Measurements from ENCODE around the gene FLNB. TPM values are rescaled to one million over a fixed set of nuclear protein-coding genes. Genes with fewer than 3 reads are reported as not detected.

The FLNB gene
- total RNA-seq, 1 experiment from 2014 or later, result 83.4 TPM

GRCh38 chr3:58188921-58189451 lies 180.8 kb downstream of the FLNB start:
- H3K9ac ChIP-seq (ENCODE audit: extremely low read depth, insufficient read length, low read length), result no peak overlapping the region
- H2BK20ac ChIP-seq (ENCODE audit: low read depth, low read length, poor library complexity, severe bottlenecking), result no peak overlapping the region
- no peak overlapping the region for H2AFZ ChIP-seq (ENCODE audit: low read length)
- no peak overlapping the region for H2BK15ac ChIP-seq (ENCODE audit: low read depth, low read length)
- no peak overlapping the region for H3T11ph ChIP-seq (ENCODE audit: low read length)
- H3K18ac ChIP-seq (ENCODE audit: insufficient read length, low read depth, low read length), result no peak overlapping the region
- DNase-seq, result no peak
- no peaks in the 10 kb centered on the region for H4K20me1 ChIP-seq (ENCODE audit: control insufficient read depth, insufficient read depth, insufficient read length)
- no peak overlapping the region for H2BK12ac ChIP-seq (ENCODE audit: insufficient read length, low read depth, low read length)
- H3K27ac ChIP-seq (ENCODE audit: insufficient read length, low read depth, low read length), result no peak overlapping the region
- no peak overlapping the region for H3K4me2 ChIP-seq (ENCODE audit: insufficient read depth, insufficient read length, low read length)
- Mint-ChIP-seq H3K4me1 (peaks cover 10 to 11% of the 10 kb centered on the region in 2 experiments), H3K27ac (no peak overlapping the region; a peak in 1 of 7 replicates), H3K36me3 (ENCODE audit: insufficient read depth in 1 of 3, low read depth in 3 of 3) (no peaks in the 10 kb centered on the region), H3K9me3 (no peaks in the 10 kb centered on the region), H3K27me3 (ENCODE audit: low read depth) (peaks cover 4% of the 10 kb centered on the region; the same call in 1 of the 2 replicates), H3K4me3 (no peak overlapping the region)
- no peaks in the 10 kb centered on the region for H3K27me3 ChIP-seq (ENCODE audit: insufficient read depth, low read length)
- H2AK5ac ChIP-seq (ENCODE audit: insufficient read length, low read length), result no peak overlapping the region
- no peaks in the 10 kb centered on the region for H3K79me2 ChIP-seq (ENCODE audit: insufficient read depth, low read length)
- H4K8ac ChIP-seq (replicated peaks; ENCODE audit: insufficient read length, low read depth, low read length), result no peak overlapping the region
- H3K14ac ChIP-seq (ENCODE audit: insufficient read depth, low read length), result no peak overlapping the region
- no peak overlapping the region for H4K5ac ChIP-seq (ENCODE audit: insufficient read length, low read depth, low read length)
- no CpG with 5 or more reads among the region's 10 CpGs for WGBS (ENCODE audit: extremely low coverage, insufficient read length, low lambda C conversion rate)
- no peaks in the 10 kb centered on the region for H3K23me2 ChIP-seq (ENCODE audit: insufficient read length, low read depth, low read length, poor library complexity, severe bottlenecking)
- H3K4ac ChIP-seq (ENCODE audit: low read depth, low read length), result no peak overlapping the region
- H2BK5ac ChIP-seq (ENCODE audit: insufficient read length, low read length), result no peak overlapping the region
- H2BK120ac ChIP-seq (ENCODE audit: low read depth, low read length, poor library complexity, severe bottlenecking), result no peak overlapping the region
- no peaks in the 10 kb centered on the region for H3K79me1 ChIP-seq (ENCODE audit: insufficient read depth, low read depth, low read length, poor library complexity, severe bottlenecking)
- no peak overlapping the region for H3K23ac ChIP-seq (ENCODE audit: insufficient read length, low read depth, low read length)
- H3K56ac ChIP-seq (ENCODE audit: insufficient read length, low read depth, low read length), result no peak overlapping the region
- H3K9me3 ChIP-seq (ENCODE audit: control insufficient read depth, low read depth, low read length), result no peaks in the 10 kb centered on the region
- TF ChIP-seq, protein P1, sequence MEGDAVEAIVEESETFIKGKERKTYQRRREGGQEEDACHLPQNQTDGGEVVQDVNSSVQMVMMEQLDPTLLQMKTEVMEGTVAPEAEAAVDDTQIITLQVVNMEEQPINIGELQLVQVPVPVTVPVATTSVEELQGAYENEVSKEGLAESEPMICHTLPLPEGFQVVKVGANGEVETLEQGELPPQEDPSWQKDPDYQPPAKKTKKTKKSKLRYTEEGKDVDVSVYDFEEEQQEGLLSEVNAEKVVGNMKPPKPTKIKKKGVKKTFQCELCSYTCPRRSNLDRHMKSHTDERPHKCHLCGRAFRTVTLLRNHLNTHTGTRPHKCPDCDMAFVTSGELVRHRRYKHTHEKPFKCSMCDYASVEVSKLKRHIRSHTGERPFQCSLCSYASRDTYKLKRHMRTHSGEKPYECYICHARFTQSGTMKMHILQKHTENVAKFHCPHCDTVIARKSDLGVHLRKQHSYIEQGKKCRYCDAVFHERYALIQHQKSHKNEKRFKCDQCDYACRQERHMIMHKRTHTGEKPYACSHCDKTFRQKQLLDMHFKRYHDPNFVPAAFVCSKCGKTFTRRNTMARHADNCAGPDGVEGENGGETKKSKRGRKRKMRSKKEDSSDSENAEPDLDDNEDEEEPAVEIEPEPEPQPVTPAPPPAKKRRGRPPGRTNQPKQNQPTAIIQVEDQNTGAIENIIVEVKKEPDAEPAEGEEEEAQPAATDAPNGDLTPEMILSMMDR (conservative IDR thresholded peaks at IDR 0.05), result no peak
- H4K91ac ChIP-seq (ENCODE audit: insufficient read length, low read depth, low read length), result no peak overlapping the region
- peaks cover 2% of the 10 kb centered on the region; the same call in 1 of the 2 replicates for H3K4me1 ChIP-seq (ENCODE audit: insufficient read depth, low read length)

All from H9 (cell line).